HuH-7.5 (cell line): Measurements from ENCODE around the gene PRRT3.

Experiments used
- DNase-seq: peaks from one replicate; pipeline ENCODE4 v3.0.0; 2011; ENCODE audit warnings: low spot score

The PRRT3 gene

DNA sequence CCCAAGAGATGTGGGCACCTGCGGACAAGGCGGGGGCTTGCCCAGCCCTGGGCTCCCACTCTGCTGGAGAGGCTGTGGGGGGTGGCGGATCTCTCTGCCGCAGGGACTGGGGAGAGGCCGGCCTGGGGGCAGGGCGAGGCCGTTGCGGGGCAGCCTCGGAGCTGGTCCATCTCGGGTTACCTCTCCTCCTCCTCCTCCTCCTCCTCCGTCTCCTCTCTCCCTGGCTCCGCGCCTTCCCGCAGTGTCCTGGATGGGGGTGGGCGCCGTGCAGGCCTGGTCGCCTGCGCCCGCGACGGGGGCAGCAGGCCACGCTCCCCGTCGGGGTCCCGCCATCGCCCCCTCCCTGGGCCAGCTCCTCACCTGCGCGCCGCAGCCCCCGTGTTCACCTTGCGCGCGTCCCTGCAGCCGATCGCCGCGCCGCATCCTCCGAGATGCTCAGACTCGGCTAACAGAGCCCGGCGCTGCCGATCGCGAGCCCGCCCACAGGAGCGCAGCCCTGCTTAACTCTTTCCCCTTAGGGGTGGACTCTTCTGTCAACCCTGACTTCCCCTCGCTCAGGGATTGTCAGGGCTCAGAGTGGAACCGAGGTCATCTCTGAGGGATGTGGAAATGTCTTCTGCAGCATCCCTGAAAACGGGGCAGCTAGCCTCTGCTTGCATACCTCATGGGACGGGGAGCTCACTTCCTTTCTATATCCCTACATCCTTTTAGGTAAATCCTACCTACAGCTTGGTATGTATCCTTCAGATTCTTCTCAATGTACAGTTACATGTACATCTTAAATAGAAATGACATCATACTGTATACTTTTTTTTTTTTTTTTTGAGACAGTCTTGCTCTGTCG lies at the start of gene PRRT3:
Gene PRRT3 (minus strand): TSS at position 447 of the 844 bp plus-strand sequence. CDS start 2,293 bp downstream, outside the sequence.
- DNase-seq, result peak; percentile 78

- no peak for DNase-seq
Observed at GRCh38 chr3:10000686-10001085, 48.5 kb upstream of the PRRT3 start.

DNA sequence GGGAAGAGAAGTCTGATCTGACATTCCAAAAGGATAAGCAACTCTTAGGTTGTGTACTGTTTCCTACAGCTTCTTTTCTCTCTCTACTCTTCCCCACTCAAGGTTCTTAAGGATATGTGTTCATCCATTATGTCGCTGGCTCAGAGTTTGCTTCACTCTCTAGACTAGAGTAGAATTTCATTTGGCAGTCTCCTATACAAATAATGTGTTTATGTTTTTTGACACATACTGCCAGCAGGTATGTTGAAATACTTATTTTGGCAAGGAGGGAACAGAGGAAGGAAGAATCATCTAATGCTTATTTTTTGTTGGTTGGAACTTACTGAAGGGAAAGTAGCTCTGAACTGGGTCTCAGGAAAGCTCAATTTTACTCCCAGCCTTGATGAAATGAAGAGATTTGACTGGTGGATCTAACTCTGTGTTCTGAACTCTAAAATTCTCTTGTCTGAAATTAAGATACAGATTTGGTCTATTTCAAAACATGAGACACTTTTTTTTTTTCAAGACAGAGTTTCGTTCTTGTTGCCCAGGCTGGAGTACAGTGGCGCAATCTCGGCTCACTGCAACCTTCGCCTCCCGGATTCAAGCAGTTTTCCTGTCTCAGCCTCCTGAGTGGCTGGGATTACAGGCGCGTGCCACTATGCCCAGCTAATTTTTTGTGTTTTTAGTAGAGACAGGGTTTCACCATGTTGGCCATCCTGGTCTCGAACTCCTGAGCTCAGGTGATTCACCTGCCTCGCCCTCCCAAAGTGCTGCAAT lies 42.1 kb upstream of the PRRT3 start:
- DNase-seq, result no peak

DNA sequence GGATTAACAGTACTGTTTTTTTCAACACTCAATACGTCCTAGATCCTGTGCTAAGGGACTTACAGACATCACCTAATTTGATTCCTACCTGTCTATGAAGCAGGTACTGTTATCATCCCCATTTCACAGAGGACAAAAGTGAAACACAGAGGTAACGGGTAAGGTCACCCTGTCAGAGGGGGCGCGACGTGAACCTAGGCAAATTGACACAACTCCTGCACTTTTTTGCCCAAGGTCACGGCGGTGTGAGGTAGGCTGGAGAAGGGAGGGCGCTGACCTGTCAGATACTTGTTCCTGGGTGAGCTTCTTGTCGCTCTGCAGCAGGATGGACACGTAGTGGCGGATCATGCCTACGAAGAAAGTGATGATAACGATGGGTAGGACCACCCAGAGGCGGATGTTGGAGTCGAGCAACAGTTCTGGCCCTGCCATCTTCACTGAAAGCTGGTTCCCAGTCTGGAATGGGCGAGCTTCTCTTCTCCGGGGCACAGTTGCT lies 34.1 kb upstream of the PRRT3 start:
- DNase-seq, result no peak

GRCh38 chr3:9980251-9980650 lies 28.0 kb upstream of the PRRT3 start:
- DNase-seq, result no peak

- DNase-seq, result no peak
Observed at GRCh38 chr3:9978710-9979305, 26.6 kb upstream of the PRRT3 start.

- peak; percentile 58 for DNase-seq
Observed at GRCh38 chr3:9976721-9977709, 24.8 kb upstream of the PRRT3 start.

- no peak for DNase-seq
Observed at GRCh38 chr3:9970020-9970652, 17.9 kb upstream of the PRRT3 start.

GRCh38 chr3:9969632-9970019 lies 17.4 kb upstream of the PRRT3 start:
- DNase-seq, result no peak

GRCh38 chr3:9966841-9967240 lies 14.6 kb upstream of the PRRT3 start:
- no peak for DNase-seq

- no peak for DNase-seq
Observed at GRCh38 chr3:9965200-9965875, 13.1 kb upstream of the PRRT3 start.

- no peak for DNase-seq
Observed at GRCh38 chr3:9957214-9957613, 5.0 kb upstream of the PRRT3 start.

GRCh38 chr3:9955611-9956352 lies 3.6 kb upstream of the PRRT3 start:
- DNase-seq, result no peak

GRCh38 chr3:9955067-9955502 lies 2.9 kb upstream of the PRRT3 start:
- no peak for DNase-seq

- DNase-seq, result no peak
Observed at GRCh38 chr3:9951598-9951961, 628 bp downstream of the PRRT3 start.

- no peak for DNase-seq
Observed at GRCh38 chr3:9951126-9951525, 1.1 kb downstream of the PRRT3 start.

GRCh38 chr3:9949626-9950025 lies 2.6 kb downstream of the PRRT3 start:
- DNase-seq, result no peak

GRCh38 chr3:9949115-9949514 lies 3.1 kb downstream of the PRRT3 start:
- no peak for DNase-seq

- no peak for DNase-seq
Observed at GRCh38 chr3:9948586-9948985, 3.6 kb downstream of the PRRT3 start.
